Right lobe of liver (tissue), 6 donors: ENCODE results near the gene DBF4B. TPM values are rescaled to one million over a fixed set of nuclear protein-coding genes. Genes with fewer than 3 reads are reported as not detected.
A peak's percentile ranks its signal among the peaks of the same experiment; 100 is the strongest.

Experiments used
- ATAC-seq, 4 donors: fragments of 200-7000 bp; cut with Tn5 transposase; one replicate each; pipeline ENCODE4 v1.9.1; 2020; ENCODE audit warnings: mild to moderate bottlenecking in 4 of 4, moderate library complexity in 4 of 4
- DNase-seq, 3 donors: peaks; one replicate each; pipeline ENCODE4 v3.0.0-alpha.2; 2020
- H3K27ac ChIP-seq, 3 donors: fragments of 200-600 bp; one replicate each; pipeline ENCODE4 v1.8.0; 2022
- H3K27me3 ChIP-seq, 2 donors: fragments of 200-600 bp; one replicate each; pipeline ENCODE4 v1.8.0; 2022
- H3K36me3 ChIP-seq, 4 donors: fragments of 200-600 bp; sonication (generic) in 1 of 4; one replicate each; pipeline versions ENCODE4 v1.5.1 to v1.8.0; 2017 to 2022; ENCODE audit warnings: control low read depth in 1 of 4
- H3K4me1 ChIP-seq, 4 donors: fragments of 200-600 bp; sonication (generic) in 1 of 4; one replicate each; pipeline versions ENCODE4 v1.5.1 to v1.8.0; 2017 to 2022; ENCODE audit warnings: control low read depth in 1 of 4
- H3K4me3 ChIP-seq, 3 donors: fragments of 200-600 bp; one replicate each; pipeline ENCODE4 v1.8.0; 2022
- H3K9me3 ChIP-seq, 4 donors: fragments of 200-600 bp; sonication (generic) in 1 of 4; one replicate each; pipeline versions ENCODE4 v1.5.1 to v1.8.0; 2017 to 2022; ENCODE audit warnings: control low read depth in 1 of 4
- POLR2A ChIP-seq: fragments of 450-650 bp; IDR thresholded peaks from one replicate; pipeline ENCODE4 v1.6.1; 2017; ENCODE audit warnings: antibody characterized with exemption, mild to moderate bottlenecking
- WGBS: methylation state at CpG from one replicate; pipeline ENCODE4 v1.1.6; 2018; ENCODE audit warnings: low coverage, low lambda C conversion rate; ENCODE audit not compliant: insufficient coverage; ENCODE audit errors: missing lambda C conversion rate; 5-methylcytosine and 5-hydroxymethylcytosine counted together
- intact Hi-C, 2 donors: fragments of 100-400 bp; cut with DNase I; formaldehyde crosslinking; loops; one replicate each; pipeline versions ENCODE4 v1.11.2 to v1.14.1; 2022
- total RNA-seq, 6 experiments: library from RNA; depleted of rRNA in 2 of 6; stranded (reverse); fragments of >200 nt in 2 of 6; fragmentation: NEBNext Ultra II Directional in 3 of 6; extraction: Animal tissue kit (Norgen Biotek cat#: 25700) in 3 of 6; gene quantifications; one replicate each; pipeline versions ENCODE4 v1.1.0 to v1.2.4, GENCODE V29; 2016 to 2023
- TF ChIP-seq, protein P1 (sequence below), 4 donors: fragments of 200-600 bp in 3 of 4; fragments of 450-650 bp in 1 of 4; IDR thresholded peaks; one replicate each; pipeline versions ENCODE4 v1.5.1 to v1.8.0; 2016 to 2022; ENCODE audit warnings: antibody characterized with exemption in 4 of 4, mild to moderate bottlenecking in 2 of 4
- donor health status: DM: no; HTN: yes; CAD: no.
- donor health status: DM: no; HTN: no; CAD: no.
- donor health status: DM: no; HTN: no; CAD: no.
- donor health status: DM: no; HTN: yes; CAD: no.
- donor health status: DM: no; HTN: yes; CAD: no.

The DBF4B gene
- total RNA-seq, 6 experiments from 2014 or later = 0.81 to 2.3 (median 1.7) TPM

DNA sequence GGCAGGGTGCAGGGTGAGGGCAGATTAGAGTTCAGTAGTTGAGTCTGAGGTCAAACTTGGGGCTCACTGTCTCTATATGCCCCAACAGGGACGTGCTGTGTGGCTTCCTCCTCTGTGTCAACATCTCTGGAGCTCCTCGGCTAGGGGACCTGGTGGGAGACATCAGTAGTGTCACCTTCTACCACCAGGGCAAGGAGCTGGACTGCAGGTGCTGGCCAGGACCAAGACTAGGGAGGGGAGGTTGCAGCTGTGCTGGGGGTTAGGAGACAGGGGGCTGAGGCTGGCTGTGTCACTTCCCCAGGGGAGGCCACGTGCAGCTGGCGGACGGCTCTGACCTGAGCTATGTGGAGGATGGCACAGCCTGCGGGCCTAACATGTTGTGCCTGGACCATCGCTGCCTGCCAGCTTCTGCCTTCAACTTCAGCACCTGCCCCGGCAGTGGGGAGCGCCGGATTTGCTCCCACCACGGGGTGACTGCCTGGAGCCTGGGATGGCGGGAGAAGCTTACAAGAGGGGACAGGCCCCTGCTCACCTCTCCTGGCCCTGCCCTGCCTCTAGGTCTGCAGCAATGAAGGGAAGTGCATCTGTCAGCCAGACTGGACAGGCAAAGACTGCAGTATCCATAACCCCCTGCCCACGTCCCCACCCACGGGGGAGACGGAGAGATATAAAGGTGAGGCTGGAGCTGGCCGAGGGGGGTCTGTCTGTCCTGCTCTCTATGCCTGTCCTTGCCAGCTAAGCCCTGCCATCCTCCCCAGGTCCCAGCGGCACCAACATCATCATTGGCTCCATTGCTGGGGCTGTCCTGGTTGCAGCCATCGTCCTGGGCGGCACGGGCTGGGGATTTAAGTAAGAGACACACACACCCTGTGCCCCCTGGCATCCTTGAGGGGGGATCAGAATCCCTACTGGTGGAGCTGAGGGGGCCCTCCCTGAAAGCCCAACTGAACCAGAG is 69.2 kb downstream of the DBF4B start:
- DNase-seq = no peak
- Histone ChIP-seq H3K4me3 (no peak overlapping the region), H3K36me3 (no peaks in the 10 kb centered on the region), H3K27me3 (no peaks in the 10 kb centered on the region), H3K9me3 (no peaks in the 10 kb centered on the region), H3K27ac (no peak overlapping the region), H3K4me1 (peaks cover 0 to 13% (median 3%) of the 10 kb centered on the region in 4 donors)
- intact Hi-C loops = loop anchor here in 1 of 2 donors (5.0 to 10.0 kb wide), 2 partner anchors 90 to 337 kb away; no protein-coding TSS in a partner anchor
- ATAC-seq = no peak
- TF ChIP-seq, protein P1, sequence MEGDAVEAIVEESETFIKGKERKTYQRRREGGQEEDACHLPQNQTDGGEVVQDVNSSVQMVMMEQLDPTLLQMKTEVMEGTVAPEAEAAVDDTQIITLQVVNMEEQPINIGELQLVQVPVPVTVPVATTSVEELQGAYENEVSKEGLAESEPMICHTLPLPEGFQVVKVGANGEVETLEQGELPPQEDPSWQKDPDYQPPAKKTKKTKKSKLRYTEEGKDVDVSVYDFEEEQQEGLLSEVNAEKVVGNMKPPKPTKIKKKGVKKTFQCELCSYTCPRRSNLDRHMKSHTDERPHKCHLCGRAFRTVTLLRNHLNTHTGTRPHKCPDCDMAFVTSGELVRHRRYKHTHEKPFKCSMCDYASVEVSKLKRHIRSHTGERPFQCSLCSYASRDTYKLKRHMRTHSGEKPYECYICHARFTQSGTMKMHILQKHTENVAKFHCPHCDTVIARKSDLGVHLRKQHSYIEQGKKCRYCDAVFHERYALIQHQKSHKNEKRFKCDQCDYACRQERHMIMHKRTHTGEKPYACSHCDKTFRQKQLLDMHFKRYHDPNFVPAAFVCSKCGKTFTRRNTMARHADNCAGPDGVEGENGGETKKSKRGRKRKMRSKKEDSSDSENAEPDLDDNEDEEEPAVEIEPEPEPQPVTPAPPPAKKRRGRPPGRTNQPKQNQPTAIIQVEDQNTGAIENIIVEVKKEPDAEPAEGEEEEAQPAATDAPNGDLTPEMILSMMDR (IDR thresholded peaks at IDR 0.05) = no peak
- no peak for TF ChIP-seq POLR2A
- no CpG with 5 or more reads among the region's 20 CpGs for WGBS

DNA sequence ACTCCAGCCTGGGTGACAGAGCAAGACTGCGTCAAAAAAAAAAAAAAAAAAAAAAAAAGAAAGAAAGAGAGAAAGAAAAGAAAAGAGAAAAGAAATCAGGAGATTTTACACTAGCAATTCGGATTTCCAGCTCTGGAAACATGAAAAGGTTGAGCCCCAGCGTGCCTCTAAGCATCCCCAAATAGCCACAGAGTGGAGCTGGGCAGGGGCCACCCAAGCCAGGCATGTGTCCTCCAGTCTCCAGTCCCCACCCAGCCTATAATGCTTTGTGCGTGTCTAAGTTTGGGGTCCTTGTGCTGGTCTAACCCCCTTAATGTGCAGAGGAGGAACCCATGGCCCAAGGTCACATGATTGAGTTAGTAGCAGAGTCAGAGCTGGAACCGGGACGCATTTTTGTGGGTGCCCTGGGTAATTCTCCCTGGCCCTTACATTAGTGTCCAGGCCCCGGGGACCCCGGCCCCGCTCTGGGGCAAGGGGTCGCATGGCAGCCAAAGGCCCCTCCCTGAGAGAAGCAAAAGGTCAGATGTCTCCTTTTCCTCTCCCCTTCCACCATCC is 70.3 kb downstream of the DBF4B start:
- no peak overlapping the region for H3K4me3 ChIP-seq
- no peak for DNase-seq

DNA sequence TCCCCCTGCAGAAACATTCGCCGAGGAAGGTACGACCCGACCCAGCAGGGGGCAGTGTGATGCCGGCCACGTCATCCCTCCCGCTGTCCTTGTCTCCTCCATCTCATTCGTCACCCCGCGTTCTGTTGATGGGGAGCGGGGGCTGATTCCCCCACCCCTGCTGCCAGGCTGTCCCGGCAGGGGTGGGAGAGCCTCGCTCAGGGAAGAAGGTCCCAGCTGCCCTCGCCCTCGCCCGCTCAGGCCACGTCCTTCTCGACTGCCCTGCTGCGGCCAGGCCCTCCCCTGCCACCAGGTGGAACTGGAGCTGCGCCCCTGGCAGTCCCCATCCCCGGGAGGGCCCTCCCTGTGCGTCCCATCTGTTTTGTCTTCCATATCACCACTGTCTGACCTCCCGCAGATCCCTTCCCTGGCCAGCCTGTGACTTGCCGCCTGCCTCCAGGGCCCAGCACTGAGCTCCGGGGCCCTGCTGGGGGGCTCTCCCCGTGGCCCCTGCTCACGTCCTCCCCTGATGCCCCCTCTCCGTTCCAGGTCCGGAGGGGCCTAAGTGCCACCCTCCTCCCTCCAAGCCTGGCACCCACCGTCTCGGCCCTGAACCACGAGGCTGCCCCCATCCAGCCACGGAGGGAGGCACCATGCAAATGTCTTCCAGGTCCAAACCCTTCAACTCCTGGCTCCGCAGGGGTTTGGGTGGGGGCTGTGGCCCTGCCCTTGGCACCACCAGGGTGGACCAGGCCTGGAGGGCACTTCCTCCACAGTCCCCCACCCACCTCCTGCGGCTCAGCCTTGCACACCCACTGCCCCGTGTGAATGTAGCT is 71.0 kb downstream of the DBF4B start:
- Histone ChIP-seq H3K4me3 (peak overlapping the region; percentile 17 to 36 (median 27)), H3K27me3 (no peaks in the 10 kb centered on the region), H3K9me3 (no peaks in the 10 kb centered on the region), H3K27ac (no peak overlapping the region), H3K4me1 (peaks cover 0 to 13% (median 3%) of the 10 kb centered on the region in 4 donors), H3K36me3 (no peaks in the 10 kb centered on the region)
- peak; percentile 40 to 50 (median 46) for ATAC-seq
- WGBS = 8% methylated on average over 15 of the region's 36 CpGs
- DNase-seq = peak; percentile 73 to 80 (median 78)
- intact Hi-C loops = loop anchor here in 1 of 2 donors (5.0 to 10.0 kb wide), 2 partner anchors 88 to 335 kb away; no protein-coding TSS in a partner anchor
- TF ChIP-seq, protein P1 (IDR thresholded peaks at IDR 0.05) = peak; percentile 71 to 96 (median 90)
- no peak for TF ChIP-seq POLR2A

More for the DNA sequence above, 70.3 kb downstream of the DBF4B start:
- Histone ChIP-seq H3K27ac (no peak overlapping the region), H3K9me3 (no peaks in the 10 kb centered on the region), H3K4me1 (peaks cover 0 to 13% (median 3%) of the 10 kb centered on the region in 4 donors), H3K27me3 (no peaks in the 10 kb centered on the region), H3K36me3 (no peaks in the 10 kb centered on the region)
- TF ChIP-seq, protein P1 (IDR thresholded peaks at IDR 0.05) = no peak
- no peak for TF ChIP-seq POLR2A
- ATAC-seq = no peak
- WGBS = 32% methylated on average over 3 of the region's 10 CpGs
- intact Hi-C loops = loop anchor here in 1 of 2 donors (5.0 to 10.0 kb wide), 2 partner anchors 89 to 336 kb away; no protein-coding TSS in a partner anchor

DNA sequence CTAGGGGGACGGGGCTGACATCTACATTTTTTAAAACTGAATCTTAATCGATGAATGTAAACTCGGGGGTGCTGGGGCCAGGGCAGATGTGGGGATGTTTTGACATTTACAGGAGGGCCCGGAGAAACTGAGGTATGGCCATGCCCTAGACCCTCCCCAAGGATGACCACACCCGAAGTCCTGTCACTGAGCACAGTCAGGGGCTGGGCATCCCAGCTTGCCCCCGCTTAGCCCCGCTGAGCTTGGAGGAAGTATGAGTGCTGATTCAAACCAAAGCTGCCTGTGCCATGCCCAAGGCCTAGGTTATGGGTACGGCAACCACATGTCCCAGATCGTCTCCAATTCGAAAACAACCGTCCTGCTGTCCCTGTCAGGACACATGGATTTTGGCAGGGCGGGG is 71.7 kb downstream of the DBF4B start:
- H3K4me3 ChIP-seq = no peak overlapping the region
- no peak for DNase-seq
- H3K27ac ChIP-seq = no peak overlapping the region
- no peaks in the 10 kb centered on the region for H3K36me3 ChIP-seq
- 72% methylated on average over 7 of the region's 12 CpGs for WGBS
- no peak for ATAC-seq
- no peaks in the 10 kb centered on the region for H3K27me3 ChIP-seq
- intact Hi-C loops = no loop called here
- TF ChIP-seq, protein P1 (IDR thresholded peaks at IDR 0.05) = no peak
- TF ChIP-seq POLR2A = no peak
- H3K9me3 ChIP-seq = no peaks in the 10 kb centered on the region
- H3K4me1 ChIP-seq = peaks cover 0 to 9% (median 1%) of the 10 kb centered on the region in 4 donors
